Measurements from ENCODE around the gene UBE2H. TPM values are rescaled to one million over a fixed set of nuclear protein-coding genes. Genes with fewer than 3 reads are reported as not detected.
"Not testable (repeated sequence)": the region's sequence is repeated elsewhere in the genome, so short reads cannot be mapped to it uniquely, and the experiment has no call there.

The UBE2H gene
- polyA plus RNA-seq, 1 of the 3 experiments (the other 2 are of a cell fraction), result 129 TPM

DNA sequence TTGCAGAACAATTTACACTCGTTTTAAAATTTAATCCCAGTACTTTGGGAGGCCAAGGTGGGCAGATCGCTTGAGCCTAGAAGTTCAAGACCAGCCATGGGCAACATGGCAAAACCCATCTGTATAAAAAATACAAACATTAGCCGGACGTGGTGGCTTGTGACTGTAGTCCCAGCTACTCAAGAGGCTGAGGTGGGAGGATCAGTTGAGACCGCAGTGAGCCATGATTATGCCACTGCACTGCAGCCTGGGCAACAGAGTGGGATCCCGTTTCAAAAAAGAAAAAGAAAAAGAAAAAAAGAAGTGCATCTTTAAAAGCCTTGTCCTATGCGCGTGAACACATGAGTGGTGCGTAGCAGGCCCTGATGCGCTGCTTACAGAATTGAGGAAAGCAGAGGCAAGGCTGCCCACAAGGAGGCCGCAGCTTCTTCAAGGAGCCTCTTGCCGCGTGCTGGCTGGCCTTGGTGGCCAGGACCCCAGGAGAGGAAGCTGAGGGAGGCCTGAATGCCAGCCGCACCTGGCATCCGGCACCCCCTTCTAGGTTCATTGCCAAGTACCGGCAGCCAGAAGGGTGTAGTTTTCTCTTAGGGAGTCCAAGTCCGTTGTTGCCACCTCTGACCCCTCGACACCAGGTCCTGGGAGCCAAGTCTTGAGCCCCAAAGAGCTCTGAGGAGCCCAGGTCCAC lies 124.5 kb downstream of the UBE2H start:
- no peak for DNase-seq
- no peaks in the 10 kb centered on the region for H3K9me3 ChIP-seq
- no peak for TF ChIP-seq EP300 (IDR thresholded peaks at IDR 0.05; ENCODE audit: borderline replicate concordance in 1 of 2, low read depth in 1 of 2, low read length in 1 of 2)
- no peak for TF ChIP-seq EZH2phosphoT487 (IDR thresholded peaks at IDR 0.05; ENCODE audit: borderline replicate concordance, low read depth)
- TF ChIP-seq TEAD4 (IDR thresholded peaks at IDR 0.05; ENCODE audit: borderline replicate concordance, insufficient read depth), result no peak
- H3K9ac ChIP-seq, result no peak overlapping the region
- no peaks in the 10 kb centered on the region for H3K9me2 ChIP-seq
- H3K27ac ChIP-seq (ENCODE audit: low read depth in 2 of 2, low read length in 1 of 2), result no peak overlapping the region
- H3F3A ChIP-seq (replicated peaks; ENCODE audit: insufficient read depth), result peaks cover 45% of the 10 kb centered on the region
- no peak overlapping the region for H3K4me2 ChIP-seq
- no peaks in the 10 kb centered on the region for H3K27me3 ChIP-seq (ENCODE audit: insufficient read depth)
- 96% methylated on average over 17 of the region's 18 CpGs for WGBS (ENCODE audit: low lambda C conversion rate)
- no peaks in the 10 kb centered on the region for H4K20me1 ChIP-seq (ENCODE audit: insufficient read depth)
- peaks cover 9% of the 10 kb centered on the region; the same call in 1 of the 2 replicates for H3K79me2 ChIP-seq (ENCODE audit: insufficient read depth)
- peaks cover 27 to 29% of the 10 kb centered on the region in 2 experiments for H3K4me1 ChIP-seq (ENCODE audit: control insufficient read depth in 1 of 2, insufficient read depth in 2 of 2, low read depth in 1 of 2, low read length in 1 of 2)
- CTCF ChIA-PET, result interaction anchor here (1.1 to 9.3 kb wide), 10 partner anchors 11 to 305 kb away, joined by 3 to 187 read pairs (median 6); no protein-coding TSS in a partner anchor
- no peak overlapping the region for H2AFZ ChIP-seq (ENCODE audit: low read depth)
- peaks cover 18 to 24% of the 10 kb centered on the region in 2 experiments for H3K36me3 ChIP-seq (replicated peaks in 1 of 2; ENCODE audit: control insufficient read depth in 1 of 2, insufficient read depth in 2 of 2, low read length in 1 of 2)
- H3K4me3 ChIP-seq (ENCODE audit: low read depth in 2 of 2, low read length in 1 of 2), result no peak overlapping the region
- POLR2A ChIA-PET, result no interaction called here

DNA sequence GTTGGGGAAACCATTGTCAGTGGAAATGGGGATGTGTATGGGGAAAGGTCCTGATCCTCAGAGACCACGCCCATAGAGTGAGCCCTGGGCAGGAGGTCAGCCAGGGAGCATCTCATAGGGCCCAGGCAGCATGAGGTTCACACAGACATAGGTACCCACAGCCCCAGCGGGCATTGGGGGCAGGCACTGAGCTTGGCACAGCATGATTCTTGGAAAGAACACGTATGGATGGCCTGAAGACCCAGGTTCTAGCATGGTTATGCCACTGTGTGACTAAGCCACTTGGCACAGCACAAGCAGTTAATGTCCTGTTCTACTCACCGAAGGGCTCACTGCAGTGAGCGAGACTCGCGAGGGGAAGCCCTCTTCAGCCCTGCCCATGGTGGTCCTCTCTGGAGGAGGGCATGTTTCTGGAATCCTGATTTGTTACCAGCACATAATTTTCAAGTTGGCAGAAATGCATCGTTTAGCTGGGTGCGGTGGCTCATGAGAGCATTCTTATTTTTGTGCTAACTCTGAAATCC lies 125.2 kb downstream of the UBE2H start:
- Histone ChIP-seq H3K36me3 (replicated peaks in 1 of 2; ENCODE audit: control insufficient read depth in 1 of 2, insufficient read depth in 2 of 2, low read length in 1 of 2) (peaks cover 16 to 28% of the 10 kb centered on the region in 2 experiments), H3K4me2 (no peak overlapping the region), H3K9me3 (no peaks in the 10 kb centered on the region), H3K27me3 (ENCODE audit: insufficient read depth) (no peaks in the 10 kb centered on the region), H3K9me2 (no peaks in the 10 kb centered on the region), H3K4me3 (ENCODE audit: low read depth in 2 of 2, low read length in 1 of 2) (no peak overlapping the region), H3K9ac (no peak overlapping the region), H3K27ac (ENCODE audit: low read depth in 2 of 2, low read length in 1 of 2) (no peak overlapping the region), H4K20me1 (ENCODE audit: insufficient read depth) (no peaks in the 10 kb centered on the region), H3F3A (replicated peaks; ENCODE audit: insufficient read depth) (peaks cover 40% of the 10 kb centered on the region), H3K4me1 (ENCODE audit: control insufficient read depth in 1 of 2, insufficient read depth in 2 of 2, low read depth in 1 of 2, low read length in 1 of 2) (peaks cover 20 to 23% of the 10 kb centered on the region in 2 experiments), H3K79me2 (ENCODE audit: insufficient read depth) (peaks cover 3% of the 10 kb centered on the region; the same call in 1 of the 2 replicates), H2AFZ (ENCODE audit: low read depth) (no peak overlapping the region)
- ChIA-PET POLR2A (no interaction called here), CTCF (interaction anchor here (1.2 to 9.3 kb wide), 4 partner anchors 161 to 304 kb away, joined by 3 to 187 read pairs (median 86); no protein-coding TSS in a partner anchor)
- 86% methylated on average over 8 of the region's 9 CpGs for WGBS (ENCODE audit: low lambda C conversion rate)
- no peak for DNase-seq
- TF ChIP-seq MEF2A (IDR thresholded peaks at IDR 0.05; ENCODE audit: borderline replicate concordance, low read depth), result no peak
- no peak for TF ChIP-seq FOSL2 (IDR thresholded peaks at IDR 0.05; ENCODE audit: borderline replicate concordance, low read depth)
- TF ChIP-seq TAF1 (IDR thresholded peaks at IDR 0.05; ENCODE audit: borderline replicate concordance, low read depth, low read length), result no peak
- TF ChIP-seq POLR2AphosphoS5 (IDR thresholded peaks at IDR 0.05; ENCODE audit: low read depth, low read length), result peak; percentile 23; the same call in 1 of the 2 replicates
- TF ChIP-seq, protein P1, sequence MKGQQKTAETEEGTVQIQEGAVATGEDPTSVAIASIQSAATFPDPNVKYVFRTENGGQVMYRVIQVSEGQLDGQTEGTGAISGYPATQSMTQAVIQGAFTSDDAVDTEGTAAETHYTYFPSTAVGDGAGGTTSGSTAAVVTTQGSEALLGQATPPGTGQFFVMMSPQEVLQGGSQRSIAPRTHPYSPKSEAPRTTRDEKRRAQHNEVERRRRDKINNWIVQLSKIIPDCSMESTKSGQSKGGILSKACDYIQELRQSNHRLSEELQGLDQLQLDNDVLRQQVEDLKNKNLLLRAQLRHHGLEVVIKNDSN (IDR thresholded peaks at IDR 0.05; ENCODE audit: borderline replicate concordance, low read depth), result no peak

DNA sequence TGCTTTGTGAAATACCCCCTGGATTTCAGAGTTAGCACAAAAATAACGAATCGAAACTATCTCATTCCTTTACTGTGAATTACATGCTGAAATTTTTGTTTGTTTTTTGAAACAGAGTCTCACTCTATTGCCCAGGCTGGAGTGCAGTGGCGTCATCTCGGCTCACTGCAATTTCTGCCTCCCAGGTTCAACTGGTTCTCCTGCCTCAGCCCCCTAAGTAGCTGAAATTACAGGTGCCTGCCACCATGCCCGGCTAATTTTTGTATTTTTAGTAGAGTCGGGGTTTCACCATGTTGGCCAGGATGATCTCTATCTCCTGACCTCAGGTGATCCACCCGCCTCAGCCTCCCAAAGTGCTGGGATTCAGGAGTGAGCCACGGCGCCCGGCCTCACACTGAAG lies 125.9 kb downstream of the UBE2H start:
- H3K4me2 ChIP-seq; H3K4me3 ChIP-seq (ENCODE audit: low read depth in 2 of 2, low read length in 1 of 2); H3K79me2 ChIP-seq (ENCODE audit: insufficient read depth); H3K9me2 ChIP-seq; H2AFZ ChIP-seq (ENCODE audit: low read depth); DNase-seq; H3K27me3 ChIP-seq (ENCODE audit: insufficient read depth); H4K20me1 ChIP-seq (ENCODE audit: insufficient read depth); H3K27ac ChIP-seq (ENCODE audit: low read depth in 2 of 2, low read length in 1 of 2); H3K9ac ChIP-seq; POLR2A ChIA-PET; H3K9me3 ChIP-seq: not testable (repeated sequence)
- WGBS (ENCODE audit: low lambda C conversion rate), result 86% methylated on average over 10 of the region's 10 CpGs
- peaks cover 17 to 28% of the 10 kb centered on the region in 2 experiments for H3K36me3 ChIP-seq (replicated peaks in 1 of 2; ENCODE audit: control insufficient read depth in 1 of 2, insufficient read depth in 2 of 2, low read length in 1 of 2)
- CTCF ChIA-PET, result interaction anchor here (0.8 to 9.3 kb wide), 14 partner anchors 11 to 195 kb away, joined by 3 to 187 read pairs (median 4); no protein-coding TSS in a partner anchor
- peaks cover 34% of the 10 kb centered on the region for H3F3A ChIP-seq (replicated peaks; ENCODE audit: insufficient read depth)
- H3K4me1 ChIP-seq (ENCODE audit: control insufficient read depth in 1 of 2, insufficient read depth in 2 of 2, low read depth in 1 of 2, low read length in 1 of 2), result peaks cover 14 to 17% of the 10 kb centered on the region in 2 experiments; a peak in 3 of 4 replicates

Measured in SK-N-SH (cell line).